Activated gamma-delta T cell treated with anti-CD3 and anti-CD28 coated beads, Interleukin-2, amount 50 U/mL, for 16 hours (primary cell): ENCODE results near the gene HLA-B.
"Not testable (repeated sequence)": the region's sequence is repeated elsewhere in the genome, so short reads cannot be mapped to it uniquely, and the experiment has no call there.

ENCODE experiments used
- DNase-seq: peaks from one replicate; pipeline ENCODE4 v3.0.0-alpha.2; 2020; ENCODE audit warnings: low read depth

Gene HLA-B

DNA sequence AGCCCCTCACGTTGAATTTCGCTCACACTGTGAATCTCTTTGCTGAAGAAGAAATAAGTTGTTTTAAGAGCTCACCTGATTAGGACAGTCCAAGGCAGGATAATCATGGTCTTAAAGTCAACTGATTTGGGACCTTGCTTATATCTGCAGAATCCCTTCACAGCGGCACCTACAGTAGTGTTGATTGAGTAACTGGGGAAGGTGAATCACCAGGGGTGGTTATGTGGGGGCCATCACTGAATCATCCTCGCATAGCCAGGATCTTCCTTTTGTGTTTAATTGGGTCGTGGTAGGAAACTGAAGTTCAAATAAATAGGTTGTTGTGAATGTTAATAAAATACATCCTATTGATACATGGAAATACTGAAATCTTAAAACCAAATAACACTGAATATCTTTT is 26.2 kb upstream of the HLA-B start:
- DNase-seq = no peak

DNA sequence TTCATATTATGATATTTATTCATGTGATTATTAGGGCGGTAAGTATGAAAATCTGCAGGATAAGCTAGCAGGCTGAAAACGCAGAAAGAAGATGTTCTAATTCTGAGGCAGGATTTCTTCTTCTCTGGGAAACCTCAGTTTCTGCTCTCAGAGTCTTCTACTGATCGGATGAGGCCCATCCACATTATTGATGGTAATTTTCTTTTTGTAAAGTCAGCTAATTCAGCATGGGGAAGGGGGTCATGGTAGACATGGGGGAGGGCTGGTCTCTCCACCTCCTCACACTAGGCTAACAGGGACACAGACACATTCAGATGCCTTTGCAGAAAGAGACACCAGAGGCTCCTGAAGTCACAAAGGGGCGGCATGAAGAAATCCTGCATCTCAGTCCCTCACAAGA is 24.7 kb upstream of the HLA-B start:
- no peak for DNase-seq

DNA sequence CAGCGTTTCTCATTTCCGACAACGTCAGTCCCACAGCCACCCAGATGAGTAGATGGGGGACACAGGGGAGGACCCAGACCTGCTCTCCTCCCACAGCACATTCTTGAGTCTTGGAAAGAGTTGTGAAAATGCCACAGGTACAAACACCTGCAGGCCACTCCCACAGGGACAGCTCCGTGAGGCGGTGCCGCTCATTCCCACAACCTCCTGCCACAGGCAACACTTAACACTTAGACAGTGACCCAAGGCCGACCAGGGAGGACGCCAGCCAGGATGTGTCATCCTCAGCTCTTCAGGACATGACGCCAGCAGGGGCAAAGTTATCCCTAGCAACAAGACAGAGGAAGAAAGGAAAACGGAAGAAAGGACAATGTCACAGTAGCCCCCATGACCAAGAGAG is 22.9 kb upstream of the HLA-B start:
- DNase-seq = no peak

DNA sequence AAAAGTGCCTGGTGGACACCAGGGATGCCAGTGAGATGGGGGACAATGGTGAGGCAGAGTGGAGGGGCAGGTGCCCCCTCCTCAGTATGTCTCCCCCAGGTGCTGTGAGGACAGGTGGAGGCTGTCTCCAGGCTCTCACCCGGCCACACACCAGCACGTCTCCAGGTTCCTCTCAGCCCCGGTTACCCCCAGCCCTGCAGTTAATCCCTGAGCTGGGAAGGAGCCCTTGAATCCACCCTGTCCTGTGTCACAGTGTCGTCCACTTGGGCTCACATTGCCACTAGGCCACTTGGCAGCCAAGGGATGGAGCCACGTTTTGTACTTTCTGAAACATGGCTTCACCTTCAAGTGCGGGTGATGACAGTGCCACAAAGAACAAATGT is 21.7 kb upstream of the HLA-B start:
- DNase-seq = no peak

DNA sequence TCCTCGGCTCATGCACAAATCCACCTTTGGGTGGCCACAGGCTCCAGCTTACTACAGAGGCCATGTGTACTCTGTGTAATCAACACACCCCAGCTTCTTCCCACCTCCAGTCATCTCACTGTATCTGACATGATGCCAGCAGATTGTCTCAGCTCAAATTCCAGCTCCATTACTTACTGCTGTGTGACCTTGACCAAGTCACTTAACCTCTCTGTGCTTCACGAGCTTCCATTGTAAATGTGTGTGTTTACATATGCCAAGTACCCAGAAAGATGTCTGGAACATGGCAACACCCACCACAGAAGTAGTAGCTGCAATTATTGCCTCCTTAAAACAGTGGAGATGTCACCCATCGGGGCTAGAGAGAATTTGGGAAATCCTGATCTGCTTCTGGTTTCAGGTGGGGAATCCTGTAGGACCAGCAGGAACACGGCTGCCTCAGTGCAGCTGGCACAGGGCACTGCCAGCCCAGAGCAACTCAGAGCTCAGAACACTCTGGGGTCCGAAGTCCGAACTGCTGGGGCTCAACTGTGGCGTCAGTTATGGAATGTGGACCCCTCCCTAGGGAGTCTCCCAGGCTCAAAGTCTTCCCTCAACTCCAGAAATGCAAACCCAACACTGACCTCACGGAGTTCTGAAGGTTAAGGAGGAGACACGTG is 21.2 kb upstream of the HLA-B start:
- DNase-seq = no peak

DNA sequence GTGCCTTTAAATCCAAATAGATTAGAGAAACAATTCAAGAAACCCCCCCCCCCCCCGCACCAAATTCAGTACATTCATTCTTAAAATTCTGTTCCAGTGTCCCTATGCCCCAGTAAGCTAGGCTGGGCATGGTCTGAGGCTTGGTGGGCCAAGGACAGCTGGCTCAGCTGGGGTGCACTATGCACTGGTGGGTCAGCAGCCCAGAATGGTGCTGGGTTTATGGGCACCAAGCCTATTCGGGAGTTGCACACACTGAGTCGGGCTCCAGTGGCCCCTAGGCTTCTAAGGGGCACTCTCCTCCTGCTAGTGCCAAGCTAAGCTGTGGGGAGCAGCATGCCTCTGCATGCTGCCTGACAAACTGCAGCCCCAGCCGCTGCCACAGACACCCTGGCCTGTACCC is 20.1 kb upstream of the HLA-B start:
- no peak for DNase-seq

DNA sequence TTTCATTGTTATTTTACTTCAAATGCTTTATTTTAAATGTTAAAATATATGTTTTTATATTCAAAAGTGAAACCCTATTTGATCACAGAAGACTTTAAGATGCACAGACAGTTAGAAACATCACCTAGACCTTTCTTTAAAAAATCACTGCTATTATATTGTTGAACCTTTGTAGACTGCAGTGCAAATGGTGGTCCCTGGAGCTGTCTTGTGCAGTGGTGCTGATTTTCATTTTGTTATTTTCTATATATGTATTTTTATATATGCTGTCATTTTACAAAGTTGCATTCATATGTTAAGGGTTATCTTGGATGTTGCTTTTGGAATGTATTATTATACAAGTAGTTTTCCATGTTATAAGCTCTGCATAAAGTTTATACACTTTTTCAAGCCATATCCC is 18.7 kb upstream of the HLA-B start:
- no peak for DNase-seq

DNA sequence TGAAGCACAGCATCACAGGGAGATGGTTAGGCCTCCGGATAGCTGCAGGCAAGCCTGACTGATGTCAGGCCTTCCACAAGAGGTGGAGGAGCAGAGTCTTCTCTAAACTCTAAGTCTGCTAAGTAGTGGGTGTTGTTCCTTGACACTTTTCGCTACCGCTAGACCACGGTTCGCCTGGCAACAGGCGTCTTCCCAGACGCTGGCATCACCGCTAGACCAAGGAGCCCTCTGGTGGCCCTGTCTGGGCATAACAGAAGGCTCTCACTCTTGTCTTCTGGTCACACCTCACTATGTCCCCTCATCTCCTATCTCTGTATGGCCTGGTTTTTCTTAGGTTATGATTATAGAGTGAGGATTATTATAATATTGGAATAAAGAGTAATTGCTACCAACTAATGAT is 17.1 kb upstream of the HLA-B start:
- not testable (repeated sequence) for DNase-seq

DNA sequence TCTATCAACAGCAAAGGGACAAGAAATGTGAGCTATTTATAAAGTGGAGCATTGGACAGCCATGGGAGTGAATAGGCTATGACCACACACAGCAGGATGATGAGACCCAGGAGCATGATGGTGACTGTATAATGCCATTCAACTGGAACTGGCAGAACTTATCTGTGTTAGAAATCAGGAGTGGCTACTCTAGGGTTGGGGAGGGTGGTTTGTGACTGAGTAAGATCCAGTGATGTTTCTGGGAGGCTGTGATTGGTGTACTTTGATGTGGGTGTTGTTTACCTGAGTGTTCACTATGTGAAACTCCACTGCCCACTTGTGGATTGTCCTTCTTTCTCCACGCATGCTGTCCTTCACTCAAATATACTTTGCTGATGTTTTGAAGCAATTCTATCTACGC is 11.5 kb upstream of the HLA-B start:
- DNase-seq = no peak

DNA sequence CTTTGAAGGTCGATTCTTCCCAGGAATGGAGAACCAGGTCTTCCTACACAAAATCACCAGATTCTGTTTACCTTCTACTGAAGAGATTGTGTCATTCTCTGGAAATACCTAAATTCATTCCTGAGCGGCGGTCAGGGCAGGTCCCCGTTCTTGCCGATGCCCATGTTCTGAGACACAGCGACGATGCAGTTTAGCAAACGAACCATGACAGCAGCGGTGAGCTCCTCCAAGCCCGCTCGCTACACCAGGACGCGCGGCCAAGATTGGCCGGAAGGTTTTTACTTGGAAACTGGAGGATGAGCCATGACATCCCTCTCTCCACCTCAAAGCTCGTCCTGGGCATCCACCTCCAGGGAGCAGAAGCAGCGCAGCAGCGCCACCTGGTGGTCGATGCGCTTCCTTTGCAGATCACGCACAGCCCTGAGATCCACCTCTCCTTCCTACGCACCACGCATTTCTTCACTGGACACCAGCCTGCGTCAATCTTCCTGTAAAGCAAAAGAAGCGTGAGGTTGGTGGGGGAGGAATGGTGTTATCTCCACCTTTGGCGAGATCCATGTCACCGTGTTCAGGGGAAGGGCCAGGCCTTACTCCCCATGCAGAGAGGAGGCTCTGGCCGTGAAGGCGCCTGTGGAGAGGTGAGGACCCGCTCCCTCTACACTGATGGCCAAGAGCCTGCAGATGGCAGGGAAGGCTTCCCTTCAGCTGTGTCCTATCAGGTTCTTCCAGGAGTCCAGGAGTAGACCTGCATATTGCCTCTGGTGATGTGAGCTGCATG is 9.9 kb upstream of the HLA-B start:
- peak; percentile 76 for DNase-seq

DNA sequence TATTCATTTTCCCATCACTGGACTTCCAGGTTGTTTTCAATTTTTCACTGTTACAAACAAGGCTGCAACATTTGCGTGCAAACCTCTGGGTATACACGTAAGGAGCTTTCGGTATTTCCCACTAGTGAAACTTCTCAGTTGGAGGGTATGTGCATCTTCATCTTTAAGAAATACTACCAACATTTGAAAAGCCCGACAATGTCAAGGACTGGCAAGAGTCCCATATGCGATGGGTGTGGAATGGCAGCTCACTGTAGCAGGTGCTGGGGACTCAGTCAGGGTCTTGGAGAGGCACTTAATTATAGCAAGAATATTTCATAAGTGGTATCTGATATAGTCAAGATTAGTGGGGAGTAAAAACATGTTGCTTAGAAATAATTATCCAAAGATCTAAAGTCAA is 8.9 kb upstream of the HLA-B start:
- no peak for DNase-seq

DNA sequence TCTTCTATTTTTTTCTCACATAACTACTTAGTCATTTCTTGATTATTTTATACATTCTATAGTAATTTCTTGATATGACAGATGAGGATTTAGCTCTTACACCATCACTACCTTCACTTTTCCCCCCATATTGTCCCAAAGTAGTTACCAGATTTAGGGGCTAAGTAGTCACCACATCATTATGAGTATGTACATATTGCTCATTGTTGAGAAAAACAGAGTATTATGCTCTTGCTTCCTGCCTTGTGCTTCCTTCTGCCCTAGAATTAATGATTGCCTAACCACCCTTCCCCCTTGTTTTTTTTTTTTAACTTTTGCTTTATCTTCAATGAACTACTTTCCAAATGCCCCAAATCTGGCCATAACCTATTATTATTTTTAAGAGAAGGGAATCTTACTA is 6.8 kb upstream of the HLA-B start:
- DNase-seq = no peak

DNA sequence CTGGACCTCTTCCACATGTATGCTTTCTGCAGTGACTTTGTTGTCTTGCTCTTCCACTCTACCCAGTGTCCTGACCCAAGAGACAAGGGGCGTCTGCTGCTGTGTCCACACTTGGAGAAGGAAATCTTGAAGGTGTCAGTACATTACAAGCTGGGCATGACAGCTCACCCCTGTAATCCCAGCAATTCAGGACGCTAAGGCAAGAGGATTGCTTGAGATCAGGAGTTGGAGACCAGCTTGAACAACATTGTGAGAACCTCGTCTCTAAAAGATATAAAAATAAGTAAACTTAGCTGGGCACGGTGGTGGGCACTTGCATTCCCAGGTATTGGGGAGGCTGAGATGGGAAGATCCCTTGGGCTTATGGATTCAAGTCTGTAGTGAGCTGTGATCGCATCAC is 5.8 kb upstream of the HLA-B start:
- no peak for DNase-seq

DNA sequence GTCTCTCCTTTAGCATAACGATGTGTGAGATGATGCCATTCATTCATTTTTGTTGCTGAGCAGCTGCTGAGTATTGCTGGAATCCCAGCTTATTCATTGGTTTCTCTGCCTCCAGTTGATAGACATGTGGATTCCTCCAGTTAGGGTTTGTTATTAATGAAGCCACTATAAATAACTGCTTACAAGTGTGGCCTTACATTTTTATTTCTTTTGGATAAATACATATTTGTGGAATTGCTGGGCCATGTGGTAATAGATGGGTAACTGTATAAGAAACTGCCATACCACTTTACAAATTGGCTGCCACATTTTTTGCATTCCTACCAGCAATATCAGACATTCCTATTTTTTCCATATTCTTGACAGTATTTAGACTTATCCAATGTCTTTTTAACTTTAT is 2.6 kb upstream of the HLA-B start:
- no peak for DNase-seq

DNA sequence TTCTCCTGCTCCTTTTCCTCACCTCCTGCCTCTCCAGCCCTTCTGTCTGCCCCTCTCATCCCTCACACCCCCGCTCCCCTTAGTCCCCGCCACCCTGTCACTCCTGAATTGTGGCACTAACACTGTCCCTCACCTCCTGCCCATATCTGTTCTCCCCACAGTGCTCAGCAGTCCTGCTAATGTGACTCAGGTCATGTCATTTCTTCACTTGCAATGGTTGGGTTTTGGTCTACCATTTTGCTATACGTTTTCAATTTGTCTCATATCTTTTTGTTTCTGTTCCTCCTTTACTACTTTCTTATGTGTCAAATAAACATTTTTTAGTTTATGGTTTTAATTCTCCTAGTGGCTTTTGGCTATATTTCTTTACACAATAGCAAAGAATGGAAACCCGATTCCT is 1.3 kb upstream of the HLA-B start:
- no peak for DNase-seq

DNA sequence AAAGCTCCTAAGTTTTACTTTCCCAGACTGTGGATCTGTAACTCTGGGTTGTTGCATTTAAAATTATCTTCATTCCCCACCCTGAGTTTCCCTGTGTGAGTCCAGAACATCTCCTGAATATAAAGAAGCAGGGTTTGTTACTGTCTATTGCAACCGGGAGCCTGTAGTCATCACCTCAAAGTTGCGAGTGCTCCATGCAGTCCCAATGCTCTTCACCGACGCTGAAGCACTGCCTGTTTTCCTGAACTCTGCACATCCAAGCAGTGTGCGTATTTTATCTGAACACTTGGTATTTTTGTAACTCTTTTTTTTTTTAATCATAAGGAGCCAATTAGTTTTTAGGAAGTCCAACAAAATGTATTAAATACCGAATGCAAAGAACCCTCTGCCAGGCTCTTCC is 907 bp upstream of the HLA-B start:
- no peak for DNase-seq

DNA sequence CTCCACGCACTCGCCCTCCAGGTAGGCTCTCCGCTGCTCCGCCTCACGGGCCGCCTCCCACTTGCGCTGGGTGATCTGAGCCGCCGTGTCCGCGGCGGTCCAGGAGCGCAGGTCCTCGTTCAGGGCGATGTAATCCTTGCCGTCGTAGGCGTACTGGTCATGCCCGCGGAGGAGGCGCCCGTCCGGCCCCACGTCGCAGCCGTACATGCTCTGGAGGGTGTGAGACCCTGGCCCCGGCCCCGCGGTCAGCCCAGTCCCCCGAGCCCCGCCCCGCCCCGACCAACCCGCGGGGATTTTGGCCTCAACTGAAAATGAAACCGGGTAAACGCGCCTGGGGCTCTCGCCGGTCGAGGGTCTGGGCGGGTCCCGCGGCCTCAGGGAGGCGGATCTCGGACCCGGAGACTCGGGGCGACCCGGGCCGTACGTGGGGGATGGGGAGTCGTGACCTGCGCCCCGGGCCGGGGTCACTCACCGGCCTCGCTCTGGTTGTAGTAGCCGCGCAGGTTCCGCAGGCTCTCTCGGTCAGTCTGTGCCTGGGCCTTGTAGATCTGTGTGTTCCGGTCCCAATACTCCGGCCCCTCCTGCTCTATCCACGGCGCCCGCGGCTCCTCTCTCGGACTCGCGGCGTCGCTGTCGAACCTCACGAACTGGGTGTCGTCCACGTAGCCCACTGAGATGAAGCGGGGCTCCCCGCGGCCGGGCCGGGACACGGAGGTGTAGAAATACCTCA is 598 bp downstream of the HLA-B start:
- DNase-seq = peak; percentile 22

DNA sequence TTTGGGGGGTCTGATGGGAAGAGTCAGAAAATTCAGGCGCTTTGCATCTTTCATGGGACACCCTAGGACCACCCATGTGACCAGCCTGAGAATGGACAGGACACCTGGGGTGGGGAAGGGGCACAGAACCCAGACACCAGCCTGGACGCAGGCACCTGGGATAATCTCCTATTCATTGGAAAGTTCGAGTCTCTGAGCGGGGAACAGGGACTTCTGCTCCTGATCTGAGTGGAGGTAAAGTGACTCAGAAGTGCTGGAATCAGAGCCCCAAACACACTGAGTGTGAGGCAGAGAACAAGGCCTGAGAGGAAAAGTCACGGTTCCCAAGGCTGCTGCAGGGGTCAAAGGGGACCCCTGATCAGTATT is 1.4 kb downstream of the HLA-B start:
- DNase-seq = no peak

DNA sequence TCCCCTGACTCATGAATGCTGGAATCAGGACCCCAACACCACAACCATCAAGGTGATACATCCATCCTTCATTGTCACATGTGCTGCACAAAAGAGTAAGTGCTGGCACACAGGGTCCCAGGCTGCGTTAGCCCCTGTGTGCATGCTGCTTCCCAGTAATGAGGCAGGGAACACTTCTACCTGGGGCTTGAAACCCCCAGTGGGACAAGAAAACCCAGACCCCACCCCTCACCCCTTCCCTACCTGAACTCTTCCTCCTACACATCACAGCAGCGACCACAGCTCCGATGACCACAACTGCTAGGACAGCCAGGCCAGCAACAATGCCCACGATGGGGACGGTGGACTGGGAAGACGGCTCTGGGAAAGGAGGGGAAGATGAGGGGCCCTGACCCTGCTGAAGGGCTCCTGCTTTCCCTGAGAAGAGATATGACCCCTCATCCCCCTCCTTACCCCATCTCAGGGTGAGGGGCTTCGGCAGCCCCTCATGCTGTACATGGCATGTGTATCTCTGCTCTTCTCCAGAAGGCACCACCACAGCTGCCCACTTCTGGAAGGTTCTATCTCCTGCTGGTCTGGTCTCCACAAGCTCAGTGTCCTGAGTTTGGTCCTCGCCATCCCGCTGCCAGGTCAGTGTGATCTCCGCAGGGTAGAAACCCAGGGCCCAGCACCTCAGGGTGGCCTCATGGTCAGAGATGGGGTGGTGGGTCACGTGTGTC is 2.0 kb downstream of the HLA-B start:
- peak; percentile 14 for DNase-seq

DNA sequence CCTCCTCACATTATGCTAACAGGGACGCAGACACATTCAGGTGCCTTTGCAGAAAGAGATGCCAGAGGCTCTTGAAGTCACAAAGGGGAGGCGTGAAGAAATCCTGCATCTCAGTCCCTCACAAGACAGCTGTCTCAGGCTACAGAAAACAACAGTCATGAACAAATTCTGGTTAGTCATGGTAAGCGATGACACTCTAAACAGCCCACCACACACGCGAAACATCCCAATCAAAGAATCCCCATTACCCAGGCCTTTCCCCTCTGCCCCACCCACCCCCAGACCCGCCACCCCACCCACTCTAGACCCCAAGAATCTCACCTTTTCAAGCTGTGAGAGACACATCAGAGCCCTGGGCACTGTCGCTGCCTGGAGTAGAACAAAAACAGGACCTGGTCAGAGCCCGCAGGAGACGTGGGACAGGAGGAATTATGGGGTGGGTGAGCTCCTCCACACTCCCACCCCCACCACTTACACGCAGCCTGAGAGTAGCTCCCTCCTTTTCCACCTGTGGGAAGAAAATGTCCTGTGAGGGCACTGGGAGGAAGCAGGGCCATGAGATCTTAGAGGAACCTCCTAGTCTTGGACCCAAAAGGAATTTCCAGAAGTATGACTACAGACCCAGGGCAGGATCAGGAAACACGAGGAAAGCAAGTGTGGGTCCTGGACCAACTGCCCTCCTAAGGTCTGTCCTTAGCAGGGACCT is 2.7 kb downstream of the HLA-B start:
- DNase-seq = peak; percentile 13

DNA sequence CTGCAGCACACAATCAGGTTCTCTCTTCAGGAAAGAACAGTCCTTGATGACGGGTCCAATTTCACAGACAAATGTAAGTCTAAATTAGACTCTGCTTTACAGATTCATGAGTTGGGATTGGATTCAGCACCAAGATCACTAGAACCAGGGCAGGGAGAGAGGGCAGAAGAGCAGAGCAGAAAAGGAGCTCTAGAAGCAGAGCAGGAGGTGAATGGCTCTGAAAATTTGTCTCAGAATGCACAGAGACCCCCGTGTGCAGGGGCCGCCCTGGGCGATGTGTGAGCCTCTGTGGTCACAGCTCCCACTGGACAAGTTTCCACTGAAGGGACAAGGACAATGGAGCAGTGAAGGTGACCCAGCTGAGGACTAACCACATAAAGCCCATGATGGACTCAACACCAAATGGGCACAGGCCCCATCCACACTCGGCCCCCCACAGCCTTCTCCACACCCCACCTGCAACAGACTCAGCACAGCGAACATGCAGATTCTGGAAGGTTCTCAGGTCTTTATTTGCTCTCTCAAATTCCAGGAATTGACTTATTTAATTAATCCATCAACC is 3.5 kb downstream of the HLA-B start:
- no peak for DNase-seq
